Measurements from ENCODE around the gene RHOV. TPM values are rescaled to one million over a fixed set of nuclear protein-coding genes. Genes with fewer than 3 reads are reported as not detected.

Gene RHOV
- total RNA-seq, 4 donors from 2014 or later: 0.67 to 1.6 (median 0.88) TPM; not detected in 1

DNA sequence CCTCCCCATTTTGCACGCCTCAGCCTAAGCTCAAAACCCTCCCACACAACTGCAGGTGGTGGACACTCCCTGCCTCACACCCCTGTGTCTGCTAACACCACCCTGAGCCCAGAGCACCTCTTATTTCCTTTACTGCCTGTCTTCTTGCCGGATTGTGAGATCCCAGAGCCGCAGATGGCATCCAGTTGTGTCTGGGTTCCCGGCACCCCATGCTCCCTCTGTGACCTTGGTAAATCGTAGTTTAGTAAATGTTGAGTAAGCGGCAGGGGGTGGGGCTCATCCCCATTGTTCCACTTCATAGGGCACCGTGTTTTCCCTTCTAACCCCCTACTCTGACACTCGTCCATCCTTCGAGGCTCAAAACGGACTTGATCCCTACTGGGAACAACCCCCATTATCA is 15.3 kb downstream of the RHOV start:
- H3K27ac ChIP-seq: peak overlapping the region in 1 of 4 donors; percentile 62
- no peak overlapping the region for H3K4me3 ChIP-seq
- H3K4me1 ChIP-seq: peaks cover 0 to 19% (median 0%) of the 10 kb centered on the region in 4 donors
- no peaks in the 10 kb centered on the region for H3K9me3 ChIP-seq
- peaks cover 0 to 37% (median 0%) of the 10 kb centered on the region in 3 donors for H3K36me3 ChIP-seq
- TF ChIP-seq POLR2A (IDR thresholded peaks at IDR 0.05): no peak
- TF ChIP-seq, protein P1, sequence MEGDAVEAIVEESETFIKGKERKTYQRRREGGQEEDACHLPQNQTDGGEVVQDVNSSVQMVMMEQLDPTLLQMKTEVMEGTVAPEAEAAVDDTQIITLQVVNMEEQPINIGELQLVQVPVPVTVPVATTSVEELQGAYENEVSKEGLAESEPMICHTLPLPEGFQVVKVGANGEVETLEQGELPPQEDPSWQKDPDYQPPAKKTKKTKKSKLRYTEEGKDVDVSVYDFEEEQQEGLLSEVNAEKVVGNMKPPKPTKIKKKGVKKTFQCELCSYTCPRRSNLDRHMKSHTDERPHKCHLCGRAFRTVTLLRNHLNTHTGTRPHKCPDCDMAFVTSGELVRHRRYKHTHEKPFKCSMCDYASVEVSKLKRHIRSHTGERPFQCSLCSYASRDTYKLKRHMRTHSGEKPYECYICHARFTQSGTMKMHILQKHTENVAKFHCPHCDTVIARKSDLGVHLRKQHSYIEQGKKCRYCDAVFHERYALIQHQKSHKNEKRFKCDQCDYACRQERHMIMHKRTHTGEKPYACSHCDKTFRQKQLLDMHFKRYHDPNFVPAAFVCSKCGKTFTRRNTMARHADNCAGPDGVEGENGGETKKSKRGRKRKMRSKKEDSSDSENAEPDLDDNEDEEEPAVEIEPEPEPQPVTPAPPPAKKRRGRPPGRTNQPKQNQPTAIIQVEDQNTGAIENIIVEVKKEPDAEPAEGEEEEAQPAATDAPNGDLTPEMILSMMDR (IDR thresholded peaks at IDR 0.05): no peak
- no peak for DNase-seq
- H3K27me3 ChIP-seq: no peaks in the 10 kb centered on the region

DNA sequence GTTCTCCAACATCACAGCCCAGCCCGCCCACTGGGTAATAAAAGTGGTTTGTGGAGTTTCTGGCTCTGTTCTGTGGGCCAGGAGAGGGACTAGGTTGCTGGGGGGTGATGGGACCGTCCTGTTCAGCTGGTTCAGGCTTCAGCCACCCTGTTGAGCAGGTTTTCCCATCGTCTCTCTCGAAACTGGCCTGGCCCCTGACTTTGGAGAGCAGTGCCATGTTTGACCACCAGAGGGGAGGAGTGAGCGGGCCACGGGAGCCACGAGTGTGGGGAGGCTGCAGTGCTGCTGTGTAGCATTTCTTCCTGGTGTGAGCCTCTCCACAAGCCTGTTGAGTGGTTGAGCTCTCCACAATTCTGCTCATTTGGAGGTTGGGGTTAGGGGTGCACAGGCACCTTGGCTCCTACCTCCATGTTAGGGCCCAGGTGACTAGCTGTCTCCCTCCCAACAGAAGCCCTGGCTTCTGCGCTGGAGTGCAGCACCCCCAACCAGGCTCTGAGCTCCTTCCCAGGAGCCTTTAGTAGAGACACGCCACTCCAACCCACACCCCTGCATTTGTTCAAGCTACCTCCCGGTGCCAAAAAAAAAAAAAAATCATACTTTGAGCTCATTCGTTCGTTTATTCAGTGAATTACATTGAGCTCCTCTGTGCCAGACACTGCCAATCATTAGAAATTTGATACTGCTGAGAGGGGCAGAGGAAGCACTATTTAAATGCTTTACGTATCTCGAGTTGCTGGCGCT is 16.3 kb downstream of the RHOV start:
- peak; percentile 64 to 89 (median 88) for DNase-seq
- Histone ChIP-seq H3K4me3 (no peak overlapping the region), H3K36me3 (peaks cover 0 to 46% (median 0%) of the 10 kb centered on the region in 3 donors), H3K4me1 (peaks cover 0 to 27% (median 3%) of the 10 kb centered on the region in 4 donors), H3K27ac (peak overlapping the region in 3 of 4 donors; percentile 16 to 78 (median 41)), H3K27me3 (no peaks in the 10 kb centered on the region), H3K9me3 (no peaks in the 10 kb centered on the region)
- no peak for TF ChIP-seq POLR2A (IDR thresholded peaks at IDR 0.05)
- TF ChIP-seq, protein P1 (IDR thresholded peaks at IDR 0.05): peak; percentile 84 to 97 (median 96)

DNA sequence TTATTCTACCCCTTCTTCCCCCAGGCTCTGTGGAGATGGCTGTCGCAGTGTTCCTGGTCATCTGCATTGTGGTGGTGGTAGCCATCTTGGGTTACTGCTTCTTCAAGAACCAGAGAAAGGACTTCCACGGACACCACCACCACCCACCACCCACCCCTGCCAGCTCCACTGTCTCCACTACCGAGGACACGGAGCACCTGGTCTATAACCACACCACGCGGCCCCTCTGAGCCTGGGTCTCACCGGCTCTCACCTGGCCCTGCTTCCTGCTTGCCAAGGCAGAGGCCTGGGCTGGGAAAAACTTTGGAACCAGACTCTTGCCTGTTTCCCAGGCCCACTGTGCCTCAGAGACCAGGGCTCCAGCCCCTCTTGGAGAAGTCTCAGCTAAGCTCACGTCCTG is 17.3 kb downstream of the RHOV start:
- no peak for DNase-seq
- TF ChIP-seq, protein P1 (IDR thresholded peaks at IDR 0.05): no peak
- no peak for TF ChIP-seq POLR2A (IDR thresholded peaks at IDR 0.05)
- Histone ChIP-seq H3K27me3 (no peaks in the 10 kb centered on the region), H3K27ac (peak overlapping the region in 3 of 4 donors; percentile 16 to 78 (median 41)), H3K36me3 (peaks cover 0 to 47% (median 0%) of the 10 kb centered on the region in 3 donors), H3K4me1 (peaks cover 0 to 34% (median 7%) of the 10 kb centered on the region in 4 donors), H3K9me3 (no peaks in the 10 kb centered on the region), H3K4me3 (no peak overlapping the region)

DNA sequence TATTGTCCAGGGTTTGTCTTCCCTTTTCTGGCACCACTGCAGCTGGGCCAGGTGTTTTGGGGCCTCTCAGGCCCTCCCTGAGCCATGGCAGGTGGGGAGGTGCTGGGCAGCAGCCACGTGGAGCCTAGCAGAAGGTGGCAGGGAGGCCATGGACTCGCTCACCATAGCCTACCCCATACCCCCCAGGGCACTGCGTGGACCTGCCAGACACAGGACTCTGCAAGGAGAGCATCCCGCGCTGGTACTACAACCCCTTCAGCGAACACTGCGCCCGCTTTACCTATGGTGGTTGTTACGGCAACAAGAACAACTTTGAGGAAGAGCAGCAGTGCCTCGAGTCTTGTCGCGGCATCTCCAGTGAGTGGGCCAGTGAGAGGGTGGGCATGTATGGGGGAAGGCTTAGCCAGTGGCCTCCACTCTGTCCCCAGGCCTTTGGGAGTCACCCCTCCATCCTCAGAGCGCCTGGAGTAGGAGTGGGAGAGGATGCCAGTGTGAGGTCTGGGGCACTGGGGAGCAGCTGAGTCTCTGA is 18.3 kb downstream of the RHOV start:
- H3K4me3 ChIP-seq: no peak overlapping the region
- TF ChIP-seq, protein P1 (IDR thresholded peaks at IDR 0.05): no peak
- TF ChIP-seq POLR2A (IDR thresholded peaks at IDR 0.05): no peak
- H3K27me3 ChIP-seq: no peaks in the 10 kb centered on the region
- H3K9me3 ChIP-seq: no peaks in the 10 kb centered on the region
- peaks cover 0 to 55% (median 0%) of the 10 kb centered on the region in 3 donors for H3K36me3 ChIP-seq
- peaks cover 0 to 43% (median 7%) of the 10 kb centered on the region in 4 donors for H3K4me1 ChIP-seq
- H3K27ac ChIP-seq: peak overlapping the region in 1 of 4 donors; percentile 78
- DNase-seq: no peak

DNA sequence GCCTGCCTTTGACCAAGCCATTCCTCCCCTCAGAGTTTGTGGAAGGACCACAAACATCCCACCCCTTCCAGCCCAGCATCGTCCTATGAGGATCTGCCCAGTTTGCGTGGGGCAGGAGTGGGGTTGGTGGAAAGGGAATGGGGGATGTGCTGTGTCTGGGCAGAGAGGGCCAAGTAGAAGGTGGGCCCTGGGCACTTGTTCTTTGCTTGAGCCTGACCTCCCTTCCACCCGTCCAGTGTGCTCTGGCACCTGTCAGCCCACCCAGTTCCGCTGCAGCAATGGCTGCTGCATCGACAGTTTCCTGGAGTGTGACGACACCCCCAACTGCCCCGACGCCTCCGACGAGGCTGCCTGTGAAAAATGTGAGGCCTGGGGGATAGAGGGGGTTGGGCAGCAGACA is 19.9 kb downstream of the RHOV start:
- Histone ChIP-seq H3K27me3 (no peaks in the 10 kb centered on the region), H3K27ac (no peak overlapping the region), H3K4me1 (peaks cover 0 to 52% (median 7%) of the 10 kb centered on the region in 4 donors), H3K36me3 (peaks cover 0 to 65% (median 0%) of the 10 kb centered on the region in 3 donors), H3K9me3 (no peaks in the 10 kb centered on the region), H3K4me3 (no peak overlapping the region)
- no peak for TF ChIP-seq POLR2A (IDR thresholded peaks at IDR 0.05)
- TF ChIP-seq, protein P1 (IDR thresholded peaks at IDR 0.05): no peak
- DNase-seq: no peak
